HG03575 (cell line): ENCODE data around the gene BPIFB3.

Experiments
- ATAC-seq: cut with Tn5 transposase; IDR thresholded peaks from one replicate; pipeline ENCODE4 v1.9.1; 2021; ENCODE audit not compliant: unreplicated experiment, insufficient number of reproducible peaks, low FRiP score; ENCODE audit errors: extremely low read depth

The BPIFB3 gene

DNA sequence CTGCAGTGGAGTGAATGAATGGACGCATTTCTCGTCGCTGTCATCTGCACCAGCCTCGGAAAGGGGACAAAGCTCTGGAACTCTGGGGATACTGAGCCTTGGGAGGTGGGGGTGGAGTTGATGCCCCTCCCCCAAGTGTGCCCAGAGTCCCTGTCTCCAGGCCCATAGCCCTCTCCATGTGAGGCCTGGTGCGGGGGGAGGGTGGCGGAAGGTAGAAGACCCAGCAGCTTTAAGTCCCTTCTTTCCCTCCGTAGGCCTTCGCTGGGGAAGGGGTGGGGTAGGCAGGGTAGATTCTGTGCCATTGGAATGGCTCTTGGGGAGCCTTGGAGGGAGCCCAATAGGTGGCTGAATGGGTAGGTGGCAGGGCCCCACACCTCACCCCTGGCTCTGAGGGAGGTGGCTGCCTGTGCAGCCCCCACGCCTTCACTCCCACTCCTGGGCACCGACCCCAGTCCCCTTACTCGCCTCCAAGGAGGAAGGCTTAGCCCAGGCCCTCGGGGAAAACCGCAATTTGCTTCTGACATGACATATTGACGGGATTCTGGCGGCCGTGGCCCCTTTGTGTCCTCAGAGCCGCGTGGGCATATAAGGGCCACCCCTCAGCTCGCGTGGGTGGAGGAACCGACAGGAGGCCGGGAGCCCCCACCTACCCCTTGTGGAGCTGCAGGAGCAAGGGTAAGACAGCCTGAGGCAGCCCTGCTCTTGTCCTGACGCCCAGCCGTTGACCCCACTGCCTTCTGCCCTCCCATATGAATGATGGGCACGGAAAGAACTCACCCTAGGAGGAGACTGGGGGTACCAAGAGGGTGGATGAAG lies at the start of gene BPIFB3:
BPIFB3 (plus strand) TSS at position 613 of the 816 bp plus-strand sequence. CDS start 1,533 bp downstream, outside the sequence.
- ATAC-seq: no peak

- no peak for ATAC-seq
These were observed 49.5 kb upstream of the BPIFB3 start, which contains the start of gene SUN5 for GRCh38 chr20:33004141-33004751. TSS of gene SUN5 (minus strand) at chr20:33004433. CDS start at chr20:33004340, 93 bp downstream.

DNA sequence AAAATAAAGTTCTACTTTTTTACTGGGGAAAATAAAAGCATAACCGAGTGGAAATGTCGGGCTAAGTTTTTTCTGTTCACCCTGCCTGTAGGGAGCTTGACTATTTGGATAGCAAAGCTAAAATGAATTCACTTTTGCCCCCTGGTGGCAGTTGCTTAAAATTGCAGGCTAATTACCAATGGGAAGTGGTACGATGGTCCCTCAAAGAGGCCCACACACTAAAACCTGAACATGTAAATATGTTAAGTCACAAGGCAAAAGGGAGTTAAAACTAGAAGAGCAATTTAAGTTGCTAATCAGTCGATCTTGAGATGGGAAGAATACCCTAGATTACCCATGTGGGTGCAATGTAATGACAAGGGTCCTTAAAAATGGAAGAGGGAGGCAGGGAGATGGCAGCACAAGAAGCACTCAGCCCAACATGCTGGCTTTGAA lies 48.6 kb upstream of the BPIFB3 start:
- no peak for ATAC-seq

DNA sequence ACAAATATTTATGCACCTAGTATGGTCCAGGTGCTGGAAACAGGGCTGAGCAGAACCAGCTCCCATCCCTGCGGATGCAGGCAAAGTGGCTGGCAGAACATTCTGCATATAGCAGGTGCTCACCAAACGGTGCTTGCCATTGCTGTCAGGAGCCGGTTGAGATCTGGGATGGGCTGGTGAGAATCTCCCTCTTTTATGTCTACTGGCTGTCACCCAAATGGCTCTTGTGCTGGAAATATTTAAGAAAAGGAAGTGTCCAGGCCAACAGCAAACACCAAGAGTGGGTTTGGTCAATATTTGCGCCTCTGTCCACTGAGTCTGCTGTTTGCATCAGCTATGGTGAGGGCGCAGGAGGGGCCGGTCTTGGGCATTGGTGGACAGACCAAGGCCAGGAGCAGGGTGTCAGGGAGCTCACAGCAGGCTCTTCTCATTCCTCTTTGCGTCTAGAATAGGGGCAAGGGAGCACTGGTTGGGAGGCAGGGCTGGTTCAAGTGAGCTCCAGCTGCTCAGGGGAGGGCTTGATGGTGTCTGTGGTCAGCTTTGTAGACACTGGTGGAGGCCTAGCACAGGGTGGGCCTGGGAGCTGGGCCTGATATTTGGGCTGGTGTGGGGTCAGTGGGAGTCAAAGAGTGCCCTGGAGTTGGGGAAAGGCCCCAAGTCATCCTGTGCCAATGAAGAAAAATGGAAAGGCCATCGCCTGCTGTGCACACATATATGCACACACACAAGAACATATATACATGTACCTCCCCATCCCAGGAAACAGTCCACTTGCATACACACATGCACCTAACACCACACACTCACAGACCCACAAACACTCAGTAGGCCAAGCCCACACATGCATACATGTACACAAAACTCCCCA lies 47.6 kb upstream of the BPIFB3 start:
- ATAC-seq: no peak

GRCh38 chr20:33006776-33007375 lies 46.8 kb upstream of the BPIFB3 start:
- no peak for ATAC-seq

DNA sequence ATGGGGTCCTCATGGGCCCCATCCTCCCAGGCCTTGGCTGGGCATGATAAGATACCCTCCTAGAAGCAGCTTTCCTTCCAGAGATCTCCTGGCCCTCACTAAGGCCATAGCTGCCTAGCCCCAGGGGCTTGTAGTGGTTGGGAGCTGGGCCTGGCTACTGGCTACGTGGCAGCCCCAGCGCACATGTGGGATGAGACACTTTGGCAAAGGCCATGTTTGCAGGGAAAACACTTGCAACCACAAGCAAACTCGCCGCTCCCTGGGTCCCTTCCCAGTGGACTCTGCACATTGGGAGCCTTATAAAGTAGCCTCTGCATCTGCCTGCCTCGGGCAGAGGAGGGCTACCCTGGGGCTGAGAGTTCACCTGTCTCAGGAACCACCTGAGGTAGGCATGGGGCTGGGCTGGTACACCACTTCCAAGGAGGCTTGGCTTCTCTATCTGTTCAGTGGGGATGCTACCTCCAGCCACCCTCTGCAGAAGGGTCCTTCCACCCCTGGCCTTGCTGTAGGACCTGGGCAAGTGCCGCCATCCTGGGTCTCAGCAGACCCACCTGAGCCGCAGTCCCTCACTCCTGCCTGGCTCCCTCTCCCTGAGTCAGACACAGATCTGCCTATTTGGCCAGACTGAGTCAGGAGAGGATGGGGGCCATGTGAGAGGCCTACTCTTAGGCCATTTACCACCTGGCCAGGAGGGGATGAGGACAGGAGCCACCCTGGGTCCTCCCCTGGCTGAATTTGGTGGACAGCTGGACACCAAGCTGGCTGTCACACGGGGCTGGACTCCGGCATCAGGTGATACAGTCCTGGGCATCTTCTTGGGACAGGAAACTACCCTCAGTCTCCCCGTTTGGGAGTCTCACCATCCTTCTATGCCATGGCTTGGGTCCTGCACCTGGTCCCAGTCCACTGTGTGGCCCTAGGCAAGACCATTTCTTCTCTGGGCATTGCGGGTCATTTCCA lies 46.0 kb upstream of the BPIFB3 start, which contains the start of gene BPIFB2:
BPIFB2 (plus strand) TSS at position 329 of the 960 bp plus-strand sequence. CDS start 871 bp downstream, outside the sequence.
- no peak for ATAC-seq

- ATAC-seq: no peak
These were observed 45.1 kb upstream of the BPIFB3 start for GRCh38 chr20:33008336-33009213.

GRCh38 chr20:33009214-33010132 lies 44.2 kb upstream of the BPIFB3 start:
- ATAC-seq: no peak

GRCh38 chr20:33010133-33010504 lies 43.6 kb upstream of the BPIFB3 start:
- no peak for ATAC-seq

GRCh38 chr20:33010674-33011449 lies 42.8 kb upstream of the BPIFB3 start:
- ATAC-seq: no peak

GRCh38 chr20:33012327-33013189 lies 41.1 kb upstream of the BPIFB3 start:
- ATAC-seq: no peak

GRCh38 chr20:33013701-33014326 lies 39.9 kb upstream of the BPIFB3 start:
- no peak for ATAC-seq

DNA sequence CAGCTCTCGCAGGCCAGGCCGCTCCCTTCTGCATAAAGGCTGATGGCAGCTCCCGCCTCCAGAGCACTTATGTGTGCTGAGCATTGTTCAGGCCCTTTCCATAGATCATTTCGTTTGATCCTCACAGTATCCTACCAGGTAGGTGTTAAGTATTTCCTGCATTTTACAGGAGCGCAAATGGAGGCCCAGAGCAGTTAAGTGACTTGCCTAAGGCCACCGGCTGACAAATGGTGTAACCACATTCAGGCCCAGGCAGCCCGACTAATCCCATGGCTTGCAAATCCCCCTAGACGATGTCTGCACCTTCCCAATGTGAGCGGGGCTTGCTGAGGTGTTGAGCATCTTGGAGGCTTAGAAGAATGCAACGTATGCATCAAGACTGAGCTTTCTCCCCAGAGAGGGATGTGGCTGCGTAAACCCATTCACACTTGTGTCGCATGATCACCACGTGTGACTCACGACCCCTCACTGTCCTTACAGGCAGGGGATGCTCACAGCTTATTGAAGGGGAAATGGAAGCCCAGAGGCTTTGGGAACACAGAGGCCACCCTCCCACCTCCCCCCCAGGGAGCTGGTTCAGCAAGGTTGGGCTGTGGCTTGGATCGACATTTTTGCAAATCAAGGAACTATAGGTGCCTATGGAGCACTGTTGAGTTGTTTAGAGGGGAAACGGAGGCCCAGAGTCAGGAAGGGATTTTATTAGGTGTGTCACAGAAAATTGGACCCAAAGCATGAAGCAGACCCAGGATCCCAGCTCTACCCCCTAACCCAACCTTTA lies 39.2 kb upstream of the BPIFB3 start:
- ATAC-seq: no peak
